ENCODE data around the gene GLRX3.
"Not testable (repeated sequence)": the region's sequence is repeated elsewhere in the genome, so short reads cannot be mapped to it uniquely, and the experiment has no call there.

GLRX3 gene

DNA sequence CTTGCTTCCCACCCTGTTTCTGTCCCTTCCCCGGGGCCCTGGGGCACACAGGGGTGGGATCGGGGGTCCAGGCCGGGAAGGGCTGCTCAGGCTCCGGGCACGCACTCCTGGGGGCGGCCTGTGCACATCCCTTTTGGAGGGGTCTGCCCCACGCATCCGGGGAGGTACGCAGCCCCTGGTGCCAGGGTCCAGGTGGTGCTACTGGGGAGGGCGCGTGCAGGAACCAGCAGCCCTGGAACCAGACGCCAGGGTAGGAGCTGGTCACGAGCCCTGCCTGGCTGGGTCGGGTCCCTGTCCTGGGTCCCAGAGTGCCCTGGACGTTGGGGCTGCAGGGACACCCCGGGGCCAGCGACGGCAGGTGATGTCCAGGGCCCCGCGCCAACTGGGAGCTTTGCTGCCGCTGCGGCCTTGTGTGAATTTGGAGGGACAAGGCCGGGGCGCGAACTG lies 53.4 kb downstream of the GLRX3 start:
- DNase-seq (ENCODE audit: low spot score): no peak

DNA sequence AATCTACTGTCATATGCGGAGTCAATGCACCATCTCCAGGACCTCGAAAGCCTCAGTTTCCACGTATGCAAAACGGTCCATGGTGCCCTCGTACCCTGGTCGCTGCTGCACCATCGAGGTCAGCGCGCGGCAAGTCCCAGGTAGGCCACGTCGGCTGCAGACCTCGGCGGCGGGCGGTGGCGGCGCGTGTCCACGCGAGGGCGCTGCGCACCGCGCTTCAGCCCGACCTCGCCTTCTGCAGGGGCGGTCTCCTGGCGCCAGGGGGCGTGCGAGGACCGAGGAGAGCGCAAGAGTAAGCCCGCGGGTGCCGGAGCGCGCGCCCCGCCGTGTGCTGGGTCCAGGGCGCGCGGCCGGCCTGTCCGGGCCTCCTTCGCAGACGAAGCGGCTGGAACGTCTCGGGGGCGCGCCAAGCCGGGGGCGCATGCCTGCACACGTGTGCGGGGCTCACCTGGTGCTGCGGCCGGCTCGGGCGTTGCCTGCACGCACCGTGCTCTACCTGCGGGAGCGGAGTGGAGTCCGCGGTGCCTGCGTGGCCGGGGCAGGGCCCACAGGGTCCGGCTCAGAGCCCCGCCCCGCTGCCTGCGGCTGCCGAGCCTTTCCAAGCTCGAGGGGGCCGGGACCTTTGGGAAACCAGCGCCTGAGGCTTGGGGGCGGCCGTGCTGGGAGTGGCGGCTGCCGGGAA lies 54.0 kb downstream of the GLRX3 start:
- DNase-seq (ENCODE audit: low spot score): peak; percentile 86

DNA sequence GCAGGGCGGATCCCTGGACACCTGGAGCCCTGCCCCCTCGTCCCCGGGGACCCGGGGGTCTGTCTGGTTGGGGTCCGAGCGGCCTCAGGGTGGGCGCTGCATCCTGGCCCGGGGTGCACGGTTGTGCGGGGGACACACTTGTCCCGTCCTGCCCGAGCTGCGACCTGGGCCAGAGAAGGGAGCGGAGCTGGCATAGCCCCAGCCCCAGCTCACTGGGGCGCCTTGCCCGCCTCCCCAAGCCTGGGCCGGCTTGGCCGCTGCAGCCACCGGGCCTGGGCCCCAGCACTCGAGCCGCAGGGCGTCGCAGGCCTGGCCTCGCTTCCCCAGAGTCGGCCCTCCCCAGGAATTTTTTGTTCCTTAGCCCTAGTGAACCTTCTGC lies 54.5 kb downstream of the GLRX3 start:
- no peak for DNase-seq (ENCODE audit: low spot score)

DNA sequence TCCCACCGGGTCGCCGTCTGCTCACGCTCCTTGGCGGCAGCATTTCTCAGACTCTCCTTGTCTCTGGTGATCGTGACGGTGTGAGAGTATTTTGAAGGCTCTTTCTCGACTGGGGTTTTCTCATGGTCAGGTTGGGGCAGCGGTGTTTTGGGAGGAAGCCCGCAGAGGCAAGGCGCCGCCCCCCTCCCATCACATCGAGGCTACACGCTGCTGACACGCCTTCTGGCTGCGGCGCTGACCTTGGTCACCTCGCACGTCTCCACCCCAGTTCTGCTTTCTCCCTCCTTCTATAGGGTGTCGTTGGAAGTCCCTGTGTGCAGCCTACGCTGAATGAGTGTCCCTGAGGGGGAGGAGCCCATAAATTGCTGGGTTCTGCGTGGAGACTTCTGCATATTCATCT lies 55.2 kb downstream of the GLRX3 start:
- no peak for DNase-seq (ENCODE audit: low spot score)

DNA sequence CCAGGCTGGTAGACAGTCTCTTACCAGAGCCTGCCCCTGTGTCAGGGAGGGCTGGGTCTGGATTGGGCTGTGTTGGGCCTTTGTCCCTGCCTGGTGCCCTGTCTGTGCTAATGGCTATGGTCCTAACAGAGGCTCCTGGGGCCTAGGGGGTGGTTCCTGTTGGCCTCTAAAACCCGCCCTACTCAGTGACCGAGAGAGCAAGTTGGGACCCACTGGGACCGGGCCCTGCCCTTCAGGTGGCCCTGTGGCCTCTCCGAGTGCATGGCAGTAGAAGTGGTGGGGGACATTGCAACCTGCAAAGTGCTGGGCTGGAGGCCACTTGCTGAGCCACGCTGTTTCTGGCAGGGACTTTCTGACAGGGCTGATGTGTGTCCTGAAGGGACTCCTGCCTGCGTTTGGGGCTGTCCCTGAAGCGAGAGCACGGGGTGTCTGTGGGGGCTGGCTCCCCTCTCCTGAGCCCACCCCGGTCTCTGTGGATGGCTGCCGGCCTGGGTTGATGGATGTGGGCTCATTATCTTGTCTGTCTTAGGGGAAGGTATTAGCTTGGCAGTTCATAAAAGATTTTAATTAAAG lies 56.2 kb downstream of the GLRX3 start:
- no peak for DNase-seq (ENCODE audit: low spot score)

DNA sequence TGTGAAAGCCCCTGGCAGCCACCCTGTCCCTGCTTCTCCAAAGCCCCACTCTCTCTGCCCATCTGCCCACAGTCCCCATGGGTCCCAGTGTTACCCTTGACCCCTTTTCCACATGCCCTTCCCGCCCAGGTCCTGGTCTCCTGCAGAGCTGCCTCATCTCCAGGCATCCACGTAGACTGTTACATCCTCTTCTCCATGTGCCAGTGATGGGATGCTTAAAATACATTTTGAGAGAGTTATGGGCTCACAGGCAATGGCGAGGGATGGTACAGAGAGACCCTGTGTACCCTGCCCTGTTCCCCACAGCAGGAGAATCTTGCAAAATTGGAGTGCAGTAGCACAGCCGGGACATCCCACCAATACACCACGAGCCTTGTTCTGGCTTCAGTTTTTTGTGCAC lies 56.8 kb downstream of the GLRX3 start:
- no peak for DNase-seq (ENCODE audit: low spot score)

DNA sequence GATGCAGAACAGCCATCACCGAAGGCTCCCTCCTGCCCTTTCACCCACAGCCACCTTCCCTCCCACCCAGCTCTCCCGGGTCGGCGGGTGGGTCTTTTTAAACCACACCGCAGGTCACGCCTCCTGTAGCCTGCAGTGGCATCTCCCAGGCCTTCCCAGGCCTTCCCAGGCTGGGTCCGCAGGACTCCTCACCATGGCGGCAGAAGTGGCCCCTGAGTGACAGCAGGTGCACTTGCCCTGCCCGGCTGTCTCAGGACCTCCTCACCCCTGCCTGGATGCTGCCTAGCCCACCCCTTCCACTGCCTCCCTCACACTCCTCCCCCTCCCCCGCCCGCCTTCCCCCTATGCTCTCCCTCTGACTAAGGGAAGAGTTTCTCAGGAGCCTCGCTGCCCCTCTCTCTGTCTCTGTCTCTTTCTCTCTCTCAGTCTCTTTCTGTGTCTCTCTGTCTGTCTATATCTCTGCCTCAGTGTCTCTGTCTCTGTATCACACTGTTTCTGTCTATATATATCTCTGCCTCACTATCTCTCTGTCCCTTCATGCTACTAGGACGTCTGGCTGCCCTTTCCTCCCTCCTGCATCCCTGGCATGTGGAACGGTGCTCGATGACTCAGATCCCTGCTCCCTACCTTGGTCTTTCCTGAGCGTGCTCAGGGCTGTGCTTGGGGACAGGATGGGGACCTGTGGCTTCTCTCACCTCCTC lies 57.5 kb downstream of the GLRX3 start:
- no peak for DNase-seq (ENCODE audit: low spot score)

DNA sequence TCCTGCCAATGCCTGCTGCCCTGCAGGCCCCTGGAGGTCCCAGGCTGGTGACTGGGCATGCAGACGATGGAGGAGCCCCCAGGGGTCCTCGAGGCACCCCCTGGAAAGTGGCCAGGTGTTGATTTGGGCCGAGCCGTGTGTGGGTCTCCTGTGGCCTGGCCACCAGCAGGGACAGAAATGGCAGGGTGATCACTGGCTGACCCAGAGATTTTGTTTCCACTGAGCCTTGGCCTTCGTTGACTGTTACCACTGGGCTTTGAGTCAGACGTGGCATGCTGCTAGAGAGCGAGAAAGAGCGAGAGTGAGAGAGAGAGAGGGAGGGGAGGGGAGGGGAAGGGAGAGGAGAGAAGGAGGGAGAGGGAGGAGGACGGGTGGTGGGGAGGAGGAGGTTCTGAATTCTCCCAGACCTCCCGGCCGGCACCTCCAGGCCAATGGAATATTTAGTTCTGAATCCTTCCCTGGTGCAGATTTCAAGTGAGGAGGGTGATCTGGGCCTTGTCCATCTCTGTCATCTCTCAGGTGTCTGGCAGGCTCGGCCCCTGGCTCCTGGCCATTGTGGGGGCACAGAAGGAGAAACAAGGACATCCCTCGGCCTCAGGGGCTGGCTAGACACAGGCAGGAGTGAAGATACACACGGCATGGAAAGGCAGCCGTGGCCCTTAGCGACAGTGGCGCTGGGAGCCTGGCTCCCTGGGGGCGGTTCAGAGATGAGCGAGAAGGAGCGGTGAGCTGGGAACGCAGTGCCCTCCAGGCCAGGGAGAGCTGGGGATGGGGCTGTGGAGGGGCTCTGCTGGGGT lies 58.2 kb downstream of the GLRX3 start:
- no peak for DNase-seq (ENCODE audit: low spot score)

DNA sequence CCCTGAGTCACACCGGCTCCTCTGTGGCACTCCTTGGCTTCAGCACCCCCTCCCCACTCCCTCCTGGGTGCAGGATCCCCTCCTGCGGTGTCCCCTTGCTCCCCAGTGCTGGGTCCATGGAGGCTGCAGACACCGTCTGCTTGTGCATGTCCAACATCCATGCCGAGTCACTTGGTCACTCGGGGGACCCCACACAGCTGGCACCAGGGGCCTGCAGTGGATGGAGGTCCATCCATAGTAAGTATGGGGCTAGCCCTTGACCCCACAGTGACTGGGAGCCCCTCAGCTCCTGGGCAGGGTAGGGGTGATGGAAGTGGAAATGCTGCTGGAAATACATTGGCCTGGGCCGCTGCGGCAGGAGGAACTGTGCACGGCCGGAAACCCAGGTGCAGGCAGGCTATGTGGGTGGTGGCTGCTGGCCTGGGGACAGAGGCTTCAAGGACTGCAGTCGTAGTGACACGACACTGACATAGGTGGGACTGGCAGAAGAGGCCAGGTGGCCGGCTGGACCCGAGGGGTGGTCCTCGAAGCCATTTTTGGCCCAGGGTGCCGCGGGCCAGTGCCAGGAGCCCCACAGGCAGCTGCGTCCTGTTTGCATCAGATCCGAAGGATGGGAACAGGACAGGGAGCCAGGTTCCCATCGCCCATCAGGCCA lies 58.9 kb downstream of the GLRX3 start:
- no peak for DNase-seq (ENCODE audit: low spot score)

DNA sequence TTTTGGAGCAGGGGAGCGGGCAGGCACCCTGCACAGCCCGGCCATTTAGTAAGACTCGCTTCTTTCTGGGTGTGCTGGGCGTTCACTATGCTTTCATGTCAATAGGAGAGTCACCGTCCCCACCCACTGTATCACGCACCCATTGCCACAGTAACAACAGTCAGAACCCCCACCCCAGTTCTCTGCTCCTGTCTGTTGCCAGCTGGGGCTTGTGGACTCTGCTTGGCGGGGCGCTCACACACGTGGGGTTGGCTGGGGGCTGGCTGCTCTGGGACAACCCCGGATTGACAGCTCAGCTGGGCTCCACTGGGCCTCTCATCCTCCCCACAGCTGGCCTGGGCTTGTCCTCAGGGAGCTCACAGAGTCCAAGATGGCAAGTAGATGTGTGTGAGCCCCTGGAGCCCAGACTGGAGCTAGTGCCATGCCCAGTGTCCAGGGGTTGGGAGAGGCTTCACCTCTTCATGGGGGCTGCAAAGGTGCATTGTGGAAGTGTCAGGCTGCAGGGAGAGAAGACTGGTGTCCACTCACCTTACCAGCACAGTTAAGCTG lies 59.6 kb downstream of the GLRX3 start:
- no peak for DNase-seq (ENCODE audit: low spot score)

DNA sequence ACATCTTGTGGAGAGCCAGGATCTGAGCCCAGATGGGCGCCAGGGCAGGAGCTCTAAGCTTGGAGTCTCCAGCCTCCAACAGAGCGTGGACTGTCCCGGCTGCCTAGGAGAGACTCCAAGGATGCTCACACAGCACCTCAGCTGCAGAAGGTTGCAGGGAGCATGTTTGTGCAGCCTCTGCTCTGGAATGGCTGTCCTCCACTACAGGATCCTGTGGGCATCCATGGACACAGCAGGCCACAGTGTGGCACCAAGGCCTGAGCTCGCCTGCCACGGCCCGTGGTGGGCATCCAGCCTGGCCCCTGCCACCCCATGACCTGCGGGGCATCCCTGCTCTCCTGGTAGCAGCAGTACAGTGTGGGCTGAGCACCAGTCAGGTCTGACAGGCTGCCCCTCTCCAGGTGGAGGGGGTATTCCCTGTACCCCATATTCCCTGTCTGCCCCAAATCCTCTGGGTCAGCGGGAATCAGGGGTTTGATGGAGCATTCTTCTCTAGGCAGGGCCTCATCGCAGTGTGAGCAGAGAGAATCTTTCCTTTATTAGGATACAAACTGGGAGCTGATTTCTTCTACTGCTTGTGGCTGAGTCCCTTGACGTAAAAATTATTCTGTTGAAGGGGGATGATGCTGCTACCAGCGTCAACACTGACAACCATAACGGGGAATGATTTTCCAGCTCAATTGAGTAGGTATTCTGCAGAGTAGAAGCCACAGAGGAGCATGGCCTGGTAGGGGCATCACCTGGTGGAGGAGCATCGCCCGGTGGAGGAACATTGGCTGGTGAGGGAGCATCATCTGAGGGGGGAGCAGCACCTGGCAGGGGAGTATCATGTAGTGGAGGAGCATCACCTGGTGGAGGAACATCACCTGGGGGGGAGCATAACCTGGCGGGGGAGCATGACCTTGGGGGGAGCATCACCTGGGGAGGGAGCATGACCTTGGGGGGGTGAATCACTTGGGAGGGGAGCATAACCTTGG lies 60.6 kb downstream of the GLRX3 start:
- DNase-seq (ENCODE audit: low spot score): no peak

DNA sequence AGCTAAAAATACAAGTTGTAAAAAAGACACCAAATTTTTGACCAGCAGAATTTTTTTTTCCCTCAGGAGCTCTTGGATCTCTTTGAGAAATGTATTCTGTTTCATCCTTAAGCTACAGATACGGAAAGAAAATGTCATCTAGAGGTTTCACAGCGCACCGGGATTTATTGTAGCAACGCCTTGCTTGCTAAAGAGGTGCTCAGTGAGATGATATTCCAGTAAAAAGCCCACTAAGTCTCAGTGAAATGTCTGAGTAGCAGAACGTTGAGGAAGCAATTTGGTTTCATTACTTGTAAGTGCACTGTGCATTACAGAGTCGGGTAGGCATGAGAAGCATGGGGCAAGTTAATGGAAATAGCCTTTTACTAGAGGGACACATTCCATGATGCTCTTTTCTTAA lies 62.5 kb downstream of the GLRX3 start:
- no peak for DNase-seq (ENCODE audit: low spot score)

DNA sequence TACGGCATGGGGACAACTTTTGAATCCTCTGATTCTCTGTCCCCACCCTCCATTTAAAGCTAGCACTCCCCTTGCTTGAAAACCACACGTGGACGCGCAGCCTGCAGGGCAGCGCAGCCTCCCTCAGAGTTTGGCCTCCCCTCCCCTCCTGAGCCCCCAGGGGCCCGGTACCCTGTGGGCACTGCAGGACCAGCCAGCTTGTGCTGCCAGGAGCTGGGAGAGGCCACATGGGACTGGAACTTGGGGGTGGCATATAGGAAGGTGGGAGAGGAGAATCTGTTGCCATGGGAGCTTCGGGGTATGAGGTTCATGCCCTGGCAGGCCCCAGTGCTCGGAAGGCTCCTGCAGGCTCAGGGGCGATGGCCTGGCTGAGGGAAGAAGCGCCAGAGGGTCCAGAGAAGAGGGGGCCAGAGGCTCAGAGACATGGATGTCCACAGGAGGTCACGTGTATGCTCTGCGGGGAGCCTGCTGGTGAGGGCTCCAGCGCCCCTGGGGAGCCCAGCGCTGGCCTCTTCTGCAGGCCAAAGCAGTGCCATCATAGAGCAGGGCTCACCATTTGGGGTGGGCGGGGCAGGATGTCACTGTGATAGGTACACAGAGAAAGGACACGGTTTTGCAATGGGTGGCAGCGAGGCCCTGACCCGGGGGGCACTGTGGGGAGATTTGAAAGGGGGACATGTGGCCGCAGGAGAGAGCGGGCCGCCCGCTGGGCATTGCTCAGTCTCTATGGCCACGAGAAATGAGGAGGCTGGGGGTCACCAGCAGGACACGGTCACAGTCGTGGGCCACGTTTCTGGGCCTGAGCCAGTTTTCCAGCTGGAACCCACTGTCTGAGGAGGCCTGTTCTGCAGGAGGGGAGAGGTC lies 64.2 kb downstream of the GLRX3 start:
- DNase-seq (ENCODE audit: low spot score): no peak

DNA sequence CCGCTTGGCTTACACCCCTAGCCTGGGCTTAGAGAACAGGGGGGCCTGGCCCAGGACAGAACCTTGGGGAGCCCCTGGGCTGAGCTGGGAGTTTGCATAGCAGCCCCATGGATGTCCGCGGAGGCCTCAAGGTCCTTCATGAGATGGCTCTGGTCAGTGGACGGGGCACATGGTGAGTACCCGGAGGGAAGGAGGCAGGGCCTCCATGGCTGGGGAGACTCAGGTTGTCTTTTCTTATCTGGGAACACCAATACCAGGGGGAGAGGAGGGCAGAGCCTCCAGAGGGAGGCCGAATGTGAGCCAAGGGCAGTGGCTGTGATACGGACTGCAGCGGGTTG lies 64.8 kb downstream of the GLRX3 start:
- DNase-seq (ENCODE audit: low spot score): no peak

DNA sequence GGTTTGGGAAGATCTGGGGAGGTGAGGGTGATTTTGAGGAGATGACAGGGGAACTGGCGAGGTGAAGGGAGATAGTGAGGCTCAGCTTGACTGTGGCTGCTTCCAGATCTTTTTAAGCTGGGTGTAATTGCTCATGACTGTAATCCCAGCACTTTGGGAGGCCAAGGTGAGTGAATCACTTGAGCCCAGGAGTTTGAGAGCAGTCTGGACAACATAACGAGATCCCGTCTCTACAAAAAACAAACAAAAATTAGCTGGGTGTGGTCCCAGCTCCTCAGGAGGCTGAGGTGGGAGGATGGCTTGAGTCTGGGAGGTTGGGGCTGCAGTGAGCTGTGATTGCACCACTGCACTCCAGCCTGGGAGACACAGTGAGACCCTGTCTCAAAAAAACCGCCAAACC lies 66.0 kb downstream of the GLRX3 start:
- DNase-seq (ENCODE audit: low spot score): not testable (repeated sequence)

DNA sequence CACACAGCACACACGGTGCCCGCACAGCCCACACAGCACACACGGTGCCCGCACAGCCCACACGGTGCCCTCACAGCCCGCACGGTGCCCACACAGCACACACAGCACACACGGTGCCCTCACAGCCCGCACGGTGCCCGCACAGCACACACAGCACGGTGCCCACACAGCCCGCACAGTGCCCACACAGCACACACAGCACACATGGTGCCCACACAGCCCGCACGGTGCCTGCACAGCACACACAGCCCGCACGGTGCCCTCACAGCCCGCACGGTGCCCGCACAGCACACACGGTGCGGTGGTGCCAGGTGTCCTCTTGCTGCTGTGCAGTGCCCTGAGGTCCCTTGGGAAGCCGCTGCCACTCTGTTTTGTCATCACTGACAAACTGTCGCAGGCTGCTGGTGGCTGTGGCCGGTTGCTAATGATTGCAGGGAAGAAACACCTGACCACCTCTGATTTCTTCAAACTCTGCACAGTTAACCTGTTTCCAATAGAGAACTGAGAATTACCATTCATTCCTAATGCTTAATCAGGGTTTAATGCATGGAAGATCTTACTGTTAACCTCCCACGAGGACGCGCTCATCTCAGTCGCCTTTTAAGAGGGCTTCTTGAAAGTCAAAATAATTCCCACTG lies 66.9 kb downstream of the GLRX3 start:
- peak; percentile 12 for DNase-seq (ENCODE audit: low spot score)

DNA sequence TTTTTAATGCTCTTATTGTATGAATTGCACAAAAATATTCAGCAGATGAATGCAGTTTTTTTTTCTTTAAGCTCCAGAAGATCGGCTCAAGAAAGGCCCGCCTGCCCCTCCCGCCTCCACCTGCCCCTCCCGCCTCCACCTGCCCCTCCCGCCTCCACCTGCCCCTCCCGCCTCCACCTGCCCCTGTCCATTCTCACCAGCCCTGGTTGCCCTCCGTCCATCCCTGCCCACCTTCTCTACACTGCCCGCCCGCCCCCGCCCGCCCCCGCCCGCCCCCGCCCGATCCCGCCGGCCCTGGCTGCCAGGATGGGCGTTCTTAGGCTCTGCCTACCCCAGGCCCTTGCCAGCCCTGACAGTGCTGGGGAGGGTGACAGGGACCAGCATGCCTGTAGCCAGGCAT lies 67.4 kb downstream of the GLRX3 start:
- DNase-seq (ENCODE audit: low spot score): no peak

DNA sequence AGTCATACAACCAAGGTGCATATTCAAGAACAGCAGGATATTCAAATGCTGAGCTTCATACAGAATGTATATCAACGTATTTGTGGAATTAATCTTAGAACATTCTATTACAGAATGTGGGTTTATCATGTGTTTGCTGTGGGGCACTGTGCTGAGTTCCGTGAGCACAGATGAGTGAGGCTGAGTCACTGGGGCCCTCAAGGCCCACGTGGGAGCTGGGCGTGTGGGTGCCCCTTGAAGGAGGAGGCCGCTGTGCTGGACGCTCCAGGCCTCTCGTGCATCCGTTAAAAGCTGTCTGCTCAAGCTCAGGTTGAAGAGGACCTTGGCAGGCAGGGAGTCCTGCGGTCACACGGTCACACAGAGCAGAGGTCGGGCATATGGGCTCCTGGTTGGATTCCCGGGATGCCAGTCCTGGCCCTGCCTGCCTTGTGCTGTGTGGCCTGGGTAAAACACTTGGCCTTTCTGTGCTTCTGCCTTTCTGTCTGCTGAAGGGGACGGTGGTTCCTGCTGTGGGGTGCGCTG lies 70.1 kb downstream of the GLRX3 start:
- DNase-seq (ENCODE audit: low spot score): no peak

DNA sequence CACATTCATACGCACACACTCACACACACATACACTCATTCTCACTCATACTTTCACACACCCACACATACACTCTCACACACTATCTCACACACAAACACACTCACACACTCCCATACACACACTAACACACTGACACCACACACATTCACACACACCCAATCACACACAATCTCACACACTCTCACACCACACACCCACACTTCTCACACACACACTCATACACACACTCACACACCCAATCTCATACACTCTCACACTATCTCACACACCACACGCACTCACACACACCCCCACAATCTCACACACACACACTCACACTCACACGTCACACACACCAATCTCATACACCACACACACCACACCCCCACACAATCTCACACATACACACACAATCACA lies 71.0 kb downstream of the GLRX3 start:
- DNase-seq (ENCODE audit: low spot score): no peak

All from Ammon's horn (tissue), 1 donor.